Glomerular endothelial cell (primary cell): ENCODE measurements around the gene SLC25A17. TPM values are rescaled to one million over a fixed set of nuclear protein-coding genes. Genes with fewer than 3 reads are reported as not detected.
"Not testable (repeated sequence)": the region's sequence is repeated elsewhere in the genome, so short reads cannot be mapped to it uniquely, and the experiment has no call there.

Experiments used
- DNase-seq: peaks from one replicate; pipeline ENCODE4 v3.0.0-alpha.2; 2011; ENCODE audit warnings: low read depth, low spot score; ENCODE audit errors: extremely low read depth
- total RNA-seq: library from RNA; depleted of rRNA; stranded (reverse); fragments of >200 nt; gene quantifications from 2 replicates; pipeline ENCODE4 v1.2.3, GENCODE V29; 2015

The SLC25A17 gene
- total RNA-seq, 1 donor from 2014 or later, result 16.3 TPM

- DNase-seq, result no peak
These were observed 95.7 kb downstream of the SLC25A17 start for GRCh38 chr22:40723396-40723933.

- DNase-seq, result no peak
These were observed 97.9 kb downstream of the SLC25A17 start for GRCh38 chr22:40721266-40721665.

GRCh38 chr22:40720538-40721256 is 98.4 kb downstream of the SLC25A17 start:
- no peak for DNase-seq

- not testable (repeated sequence) for DNase-seq
These were observed 99.0 kb downstream of the SLC25A17 start for GRCh38 chr22:40720156-40720537.

Other genes starting within 250 kb of the SLC25A17 start
- gene MRTFA, start 182.6 kb downstream of the SLC25A17 start, total RNA-seq, result 64.6 and 91.6 TPM in 2 replicates
- 0.88 TPM in 1 of 2 replicates, not detected in the other for gene MCHR1, start 139.9 kb downstream of the SLC25A17 start, total RNA-seq
- 119 and 155 TPM in 2 replicates for gene ST13, start 37.3 kb upstream of the SLC25A17 start, total RNA-seq
- 12.6 and 17.9 TPM in 2 replicates for gene XPNPEP3, start 37.8 kb upstream of the SLC25A17 start, total RNA-seq
- gene DNAJB7, start 42.8 kb upstream of the SLC25A17 start, total RNA-seq, result not detected in 2 replicates
- 55.1 and 69.7 TPM in 2 replicates for gene RBX1, start 132.0 kb upstream of the SLC25A17 start, total RNA-seq